GM18526 (cell line): Measurements from ENCODE around the gene BHLHA9.

Source experiments
- POLR2A ChIP-seq: IDR thresholded peaks from 3 replicates; pipeline ENCODE4 v1.6.1; 2011; ENCODE audit not compliant: insufficient read length; ENCODE audit errors: extremely low read depth

The BHLHA9 gene

GRCh38 chr17:1237471-1237870 lies 32.8 kb upstream of the BHLHA9 start:
- TF ChIP-seq POLR2A, result no peak

GRCh38 chr17:1239210-1239609 lies 31.0 kb upstream of the BHLHA9 start:
- no peak for TF ChIP-seq POLR2A

GRCh38 chr17:1241929-1242328 lies 28.3 kb upstream of the BHLHA9 start:
- TF ChIP-seq POLR2A, result no peak

- no peak for TF ChIP-seq POLR2A
Measured at GRCh38 chr17:1244606-1245012, 25.6 kb upstream of the BHLHA9 start.

GRCh38 chr17:1251866-1252608 lies 18.2 kb upstream of the BHLHA9 start:
- TF ChIP-seq POLR2A, result no peak

GRCh38 chr17:1255041-1255440 lies 15.2 kb upstream of the BHLHA9 start:
- TF ChIP-seq POLR2A, result no peak

- no peak for TF ChIP-seq POLR2A
Measured at GRCh38 chr17:1256699-1257098, 13.5 kb upstream of the BHLHA9 start.

GRCh38 chr17:1260086-1260769 lies 10.0 kb upstream of the BHLHA9 start:
- TF ChIP-seq POLR2A, result no peak

- TF ChIP-seq POLR2A, result no peak
Measured at GRCh38 chr17:1260770-1261161, 9.5 kb upstream of the BHLHA9 start.

GRCh38 chr17:1264196-1264595 lies 6.0 kb upstream of the BHLHA9 start:
- no peak for TF ChIP-seq POLR2A

GRCh38 chr17:1267471-1267943 lies 2.7 kb upstream of the BHLHA9 start:
- TF ChIP-seq POLR2A, result no peak

GRCh38 chr17:1271030-1271423 lies 783 bp downstream of the BHLHA9 start:
- no peak for TF ChIP-seq POLR2A

- TF ChIP-seq POLR2A, result no peak
Measured at GRCh38 chr17:1271441-1271840, 1.2 kb downstream of the BHLHA9 start.

GRCh38 chr17:1272701-1273100 lies 2.5 kb downstream of the BHLHA9 start:
- TF ChIP-seq POLR2A, result no peak

- TF ChIP-seq POLR2A, result no peak
Measured at GRCh38 chr17:1273492-1274244, 3.4 kb downstream of the BHLHA9 start.

GRCh38 chr17:1274245-1274608 lies 4.0 kb downstream of the BHLHA9 start:
- no peak for TF ChIP-seq POLR2A

- TF ChIP-seq POLR2A, result no peak
Measured at GRCh38 chr17:1275205-1275961, 5.1 kb downstream of the BHLHA9 start.
